Measurements from ENCODE around the gene ZC3H13.

ZC3H13 gene

DNA sequence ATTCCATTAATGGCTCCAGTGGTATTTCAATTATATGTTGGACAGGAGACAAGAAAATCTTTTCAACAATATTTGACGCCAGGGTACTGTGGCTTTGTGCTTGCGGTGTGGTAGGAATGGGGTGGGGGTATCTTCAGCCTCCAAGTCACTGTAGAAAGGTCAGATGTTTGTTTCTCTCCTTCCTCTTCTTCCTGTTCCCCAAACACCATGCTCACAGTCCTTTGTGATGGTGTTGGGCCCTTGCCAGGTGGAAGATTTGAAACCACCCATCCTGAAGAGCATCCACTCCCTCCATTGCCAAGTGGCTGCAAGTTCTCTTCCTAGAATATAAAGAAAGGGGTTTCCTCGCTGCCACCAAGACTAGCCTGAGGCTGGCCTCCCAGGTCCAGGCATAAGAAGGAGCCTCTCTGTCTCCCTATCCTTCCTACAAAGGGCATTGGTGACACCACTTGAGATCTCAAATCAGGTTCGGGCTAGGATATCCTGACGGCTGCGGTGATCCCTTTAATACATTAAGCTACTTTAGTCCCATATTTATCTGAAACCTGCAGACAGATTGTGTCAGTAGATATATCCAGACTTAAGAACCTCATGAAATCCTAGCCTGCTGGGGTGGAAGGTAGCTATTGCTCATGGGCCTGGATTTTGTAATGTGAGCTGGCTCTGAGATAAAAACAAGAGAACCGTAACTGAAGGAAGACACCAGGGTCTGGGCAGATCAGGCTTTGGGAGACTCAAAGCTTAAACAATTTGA lies 136.7 kb downstream of the ZC3H13 start:
- no peak for DNase-seq
- H3K36me3 ChIP-seq (ENCODE audit: control insufficient read depth, insufficient read depth, low read length), result no peaks in the 10 kb centered on the region

DNA sequence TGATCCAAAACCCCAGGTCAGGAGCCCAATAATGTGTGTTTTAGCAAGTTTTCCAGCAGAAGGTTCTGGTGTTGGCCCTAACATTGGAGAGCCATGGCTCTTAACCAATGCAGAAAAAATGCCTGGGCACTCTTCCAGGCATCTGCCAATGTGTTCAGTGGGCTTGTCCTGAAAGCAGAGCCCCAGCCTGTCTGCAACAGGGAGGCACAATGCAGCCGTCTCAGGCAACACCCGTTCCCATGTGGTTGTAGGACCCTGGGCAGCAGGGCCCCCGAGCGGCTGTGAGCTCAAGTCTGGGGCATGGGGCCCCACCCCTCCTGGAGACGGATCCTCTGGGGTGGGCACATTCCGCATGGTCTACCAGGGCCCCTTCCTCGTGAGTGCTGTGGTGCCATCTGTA lies 142.9 kb downstream of the ZC3H13 start:
- Histone ChIP-seq H3K4me3 (ENCODE audit: insufficient read depth, low read depth, low read length, poor library complexity, severe bottlenecking) (no peak overlapping the region), H3K4me1 (ENCODE audit: control insufficient read depth, insufficient read depth, low read length, poor library complexity, severe bottlenecking) (no peaks in the 10 kb centered on the region), H3K36me3 (ENCODE audit: control insufficient read depth, insufficient read depth, low read length) (no peaks in the 10 kb centered on the region), H3K27ac (ENCODE audit: insufficient read depth, low read length, poor library complexity, severe bottlenecking) (no peak overlapping the region), H3K27me3 (replicated peaks; ENCODE audit: control insufficient read depth, insufficient read depth, low read length, poor library complexity, severe bottlenecking) (no peaks in the 10 kb centered on the region), H3K9me3 (ENCODE audit: control insufficient read depth, low read length) (no peaks in the 10 kb centered on the region)
- DNase-seq, result no peak

More for the DNA sequence above, 136.7 kb downstream of the ZC3H13 start:
- no peaks in the 10 kb centered on the region for H3K9me3 ChIP-seq (ENCODE audit: control insufficient read depth, low read length)
- no peak overlapping the region for H3K4me3 ChIP-seq (ENCODE audit: insufficient read depth, low read depth, low read length, poor library complexity, severe bottlenecking)
- no peaks in the 10 kb centered on the region for H3K4me1 ChIP-seq (ENCODE audit: control insufficient read depth, insufficient read depth, low read length, poor library complexity, severe bottlenecking)
- no peaks in the 10 kb centered on the region for H3K27me3 ChIP-seq (replicated peaks; ENCODE audit: control insufficient read depth, insufficient read depth, low read length, poor library complexity, severe bottlenecking)
- no peak overlapping the region for H3K27ac ChIP-seq (ENCODE audit: insufficient read depth, low read length, poor library complexity, severe bottlenecking)

DNA sequence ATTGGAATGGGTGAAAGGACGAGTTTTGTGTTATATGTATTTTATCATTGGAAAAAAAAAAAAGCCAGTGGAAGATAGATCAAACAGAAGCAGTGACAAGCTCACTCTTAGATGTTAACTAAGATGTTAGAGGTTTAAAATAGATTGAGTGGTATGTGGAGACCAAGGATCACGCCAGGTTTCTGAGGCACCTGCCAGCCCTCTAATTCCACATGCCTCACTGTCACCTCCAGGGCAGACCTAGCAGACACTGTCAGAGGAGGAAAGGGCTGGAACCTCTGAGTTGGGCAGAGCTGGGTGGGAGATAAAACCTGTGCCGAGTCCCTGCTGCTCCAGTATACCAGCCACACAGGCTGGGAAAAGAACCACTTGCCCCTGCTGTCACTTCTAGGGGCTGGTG lies 143.5 kb downstream of the ZC3H13 start:
- Histone ChIP-seq H3K9me3 (ENCODE audit: control insufficient read depth, low read length) (no peaks in the 10 kb centered on the region), H3K4me3 (ENCODE audit: insufficient read depth, low read depth, low read length, poor library complexity, severe bottlenecking) (no peak overlapping the region), H3K4me1 (ENCODE audit: control insufficient read depth, insufficient read depth, low read length, poor library complexity, severe bottlenecking) (no peaks in the 10 kb centered on the region), H3K27me3 (replicated peaks; ENCODE audit: control insufficient read depth, insufficient read depth, low read length, poor library complexity, severe bottlenecking) (no peaks in the 10 kb centered on the region), H3K27ac (ENCODE audit: insufficient read depth, low read length, poor library complexity, severe bottlenecking) (no peak overlapping the region), H3K36me3 (ENCODE audit: control insufficient read depth, insufficient read depth, low read length) (no peaks in the 10 kb centered on the region)
- DNase-seq, result no peak

DNA sequence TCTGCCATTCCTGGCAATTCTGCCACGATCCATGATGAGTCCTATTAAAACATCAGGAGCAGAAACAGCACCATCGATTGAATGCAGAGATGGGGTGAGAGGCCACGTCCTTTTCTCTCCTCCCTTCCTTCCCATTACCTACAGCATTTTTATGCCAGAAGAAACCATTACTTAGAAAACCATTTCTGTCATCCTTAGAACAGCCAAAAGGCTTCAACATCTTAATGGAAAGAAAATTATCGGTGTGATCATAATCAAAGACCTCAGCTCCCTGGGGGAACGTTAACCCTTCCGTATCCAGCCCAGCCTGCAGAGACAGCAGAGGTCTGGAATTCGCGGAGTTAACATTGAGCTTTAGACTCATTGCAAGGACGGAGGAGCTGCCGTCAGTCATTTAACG lies 145.0 kb downstream of the ZC3H13 start:
- no peaks in the 10 kb centered on the region for H3K9me3 ChIP-seq (ENCODE audit: control insufficient read depth, low read length)
- no peaks in the 10 kb centered on the region for H3K4me1 ChIP-seq (ENCODE audit: control insufficient read depth, insufficient read depth, low read length, poor library complexity, severe bottlenecking)
- no peaks in the 10 kb centered on the region for H3K27me3 ChIP-seq (replicated peaks; ENCODE audit: control insufficient read depth, insufficient read depth, low read length, poor library complexity, severe bottlenecking)
- H3K4me3 ChIP-seq (ENCODE audit: insufficient read depth, low read depth, low read length, poor library complexity, severe bottlenecking), result no peak overlapping the region
- no peaks in the 10 kb centered on the region for H3K36me3 ChIP-seq (ENCODE audit: control insufficient read depth, insufficient read depth, low read length)
- DNase-seq, result no peak
- H3K27ac ChIP-seq (ENCODE audit: insufficient read depth, low read length, poor library complexity, severe bottlenecking), result no peak overlapping the region

Data from effector memory CD4-positive, alpha-beta T cell (primary cell).